GM21619 (cell line): ENCODE data around the gene GGTA1.
"Not testable (repeated sequence)": the region's sequence is repeated elsewhere in the genome, so short reads cannot be mapped to it uniquely, and the experiment has no call there.

Experiments
- ATAC-seq: cut with Tn5 transposase; IDR thresholded peaks from one replicate; pipeline ENCODE4 v1.9.1; 2021; ENCODE audit not compliant: unreplicated experiment

Gene GGTA1

GRCh38 chr9:121499427-121500164 is at the start of gene GGTA1:
Gene GGTA1, minus strand, starts transcription at chr9:121499844. Its CDS starts 31,922 bp downstream, at chr9:121467922.
- no peak for ATAC-seq

GRCh38 chr9:121548666-121549065 is 49.0 kb upstream of the GGTA1 start:
- ATAC-seq: no peak

GRCh38 chr9:121545875-121546423 is 46.3 kb upstream of the GGTA1 start:
- ATAC-seq: peak; percentile 77

- ATAC-seq: no peak
Measured at GRCh38 chr9:121545150-121545874, 45.7 kb upstream of the GGTA1 start.

GRCh38 chr9:121542025-121542424 is 42.4 kb upstream of the GGTA1 start:
- ATAC-seq: no peak

GRCh38 chr9:121541256-121541655 is 41.6 kb upstream of the GGTA1 start:
- no peak for ATAC-seq

GRCh38 chr9:121538221-121538620 is 38.6 kb upstream of the GGTA1 start:
- ATAC-seq: no peak

- ATAC-seq: no peak
Measured at GRCh38 chr9:121537283-121537682, 37.6 kb upstream of the GGTA1 start.

GRCh38 chr9:121532881-121533280 is 33.2 kb upstream of the GGTA1 start:
- ATAC-seq: no peak

- no peak for ATAC-seq
Measured at GRCh38 chr9:121529237-121529987, 29.8 kb upstream of the GGTA1 start.

GRCh38 chr9:121528642-121529041 is 29.0 kb upstream of the GGTA1 start:
- ATAC-seq: no peak

- ATAC-seq: no peak
Measured at GRCh38 chr9:121527371-121527770, 27.7 kb upstream of the GGTA1 start.

- ATAC-seq: not testable (repeated sequence)
Measured at GRCh38 chr9:121519688-121520087, 20.0 kb upstream of the GGTA1 start.

GRCh38 chr9:121518634-121519033 is 19.0 kb upstream of the GGTA1 start:
- ATAC-seq: no peak

- not testable (repeated sequence) for ATAC-seq
Measured at GRCh38 chr9:121513166-121513565, 13.5 kb upstream of the GGTA1 start.

- no peak for ATAC-seq
Measured at GRCh38 chr9:121510766-121511550, 11.3 kb upstream of the GGTA1 start.

GRCh38 chr9:121509180-121509579 is 9.5 kb upstream of the GGTA1 start:
- ATAC-seq: no peak

- ATAC-seq: no peak
Measured at GRCh38 chr9:121508415-121508814, 8.8 kb upstream of the GGTA1 start.

- ATAC-seq: no peak
Measured at GRCh38 chr9:121505903-121506735, 6.5 kb upstream of the GGTA1 start.

- no peak for ATAC-seq
Measured at GRCh38 chr9:121503444-121503843, 3.8 kb upstream of the GGTA1 start.
